Renal pelvis (tissue), 4 donors: ENCODE data around the gene MRPS18A. TPM values are rescaled to one million over a fixed set of nuclear protein-coding genes. Genes with fewer than 3 reads are reported as not detected.

ENCODE experiments used
- DNase-seq: peaks from one replicate; pipeline ENCODE4 v3.0.0-alpha.2; 2013
- polyA plus RNA-seq, 3 donors: library from polyadenylated mRNA; unstranded; fragments of 120-200 nt; gene quantifications; one replicate each; pipeline ENCODE4 v1.2.1, GENCODE V29; 2013; ENCODE audit not compliant: insufficient read length in 3 of 3

MRPS18A gene
- polyA plus RNA-seq, 3 donors, result 47.2 to 51.4 (median 50.9) TPM

DNA sequence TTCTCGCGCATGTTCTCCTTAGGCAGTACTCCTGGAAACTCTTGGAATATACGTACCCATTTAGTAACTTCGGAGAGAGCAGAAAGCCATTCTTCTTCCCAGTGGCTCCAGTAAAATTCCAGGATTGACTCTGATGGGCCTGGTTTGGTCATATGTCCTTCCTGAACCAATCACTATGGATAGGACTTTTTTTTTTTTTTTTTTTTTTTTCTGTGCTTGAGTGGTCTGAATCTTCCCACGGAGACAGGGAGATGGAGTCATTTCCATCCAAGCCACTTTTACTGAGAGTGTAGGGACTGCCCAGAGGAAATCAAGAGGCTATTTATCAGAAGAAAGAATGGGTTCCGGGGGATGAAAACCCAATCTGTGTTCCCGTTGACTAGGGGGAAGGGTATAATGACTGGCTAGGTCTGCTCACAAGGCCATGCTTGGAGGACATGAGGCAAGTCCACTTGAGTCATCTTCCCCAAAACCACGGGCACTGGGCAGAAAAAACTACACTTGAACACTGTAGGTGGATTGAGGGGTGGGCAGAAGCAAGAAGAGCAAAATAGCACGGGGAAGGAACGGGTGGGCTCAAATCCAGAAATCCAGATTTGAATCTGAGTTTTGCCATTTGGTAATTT is 35.4 kb upstream of the MRPS18A start:
- DNase-seq, result no peak

DNA sequence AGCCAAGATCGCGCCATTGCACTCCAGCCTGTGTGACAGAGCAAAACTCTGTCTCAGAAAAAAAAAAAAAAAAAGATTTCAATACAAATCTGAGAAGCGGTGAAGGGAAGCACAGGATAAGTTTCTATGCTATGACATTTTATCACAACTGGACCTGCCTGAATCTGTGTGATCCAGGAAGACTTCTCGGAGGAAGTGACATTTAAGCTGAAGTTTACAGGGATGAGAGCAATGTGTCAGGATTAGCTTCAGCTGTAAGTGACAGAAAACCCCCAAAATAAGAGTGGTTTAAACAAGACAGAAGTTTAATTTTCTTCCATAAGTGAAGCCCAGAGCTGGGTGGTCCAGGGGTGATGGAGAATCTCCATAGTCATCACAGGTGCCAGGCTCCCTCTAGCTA is 33.4 kb upstream of the MRPS18A start:
- DNase-seq, result no peak

DNA sequence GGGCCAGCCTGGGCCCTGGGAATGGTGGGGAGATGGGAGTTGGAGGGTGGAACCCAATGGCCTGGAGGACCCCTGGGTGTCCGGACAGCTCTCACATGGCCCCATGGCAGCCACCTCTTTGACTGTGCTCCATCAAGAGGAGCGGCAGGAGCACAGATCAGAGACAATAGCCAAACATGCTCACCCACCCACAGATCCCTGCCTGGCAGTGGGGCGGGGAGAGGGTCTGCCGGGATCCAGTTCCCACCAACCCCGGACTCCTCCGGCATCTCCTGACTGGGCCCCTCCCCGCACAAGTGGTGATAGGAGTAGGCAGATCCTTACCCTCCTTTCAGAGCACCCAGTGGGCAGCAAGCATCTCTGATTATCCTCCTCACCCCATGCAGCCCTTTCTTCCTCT is 31.9 kb upstream of the MRPS18A start:
- no peak for DNase-seq

DNA sequence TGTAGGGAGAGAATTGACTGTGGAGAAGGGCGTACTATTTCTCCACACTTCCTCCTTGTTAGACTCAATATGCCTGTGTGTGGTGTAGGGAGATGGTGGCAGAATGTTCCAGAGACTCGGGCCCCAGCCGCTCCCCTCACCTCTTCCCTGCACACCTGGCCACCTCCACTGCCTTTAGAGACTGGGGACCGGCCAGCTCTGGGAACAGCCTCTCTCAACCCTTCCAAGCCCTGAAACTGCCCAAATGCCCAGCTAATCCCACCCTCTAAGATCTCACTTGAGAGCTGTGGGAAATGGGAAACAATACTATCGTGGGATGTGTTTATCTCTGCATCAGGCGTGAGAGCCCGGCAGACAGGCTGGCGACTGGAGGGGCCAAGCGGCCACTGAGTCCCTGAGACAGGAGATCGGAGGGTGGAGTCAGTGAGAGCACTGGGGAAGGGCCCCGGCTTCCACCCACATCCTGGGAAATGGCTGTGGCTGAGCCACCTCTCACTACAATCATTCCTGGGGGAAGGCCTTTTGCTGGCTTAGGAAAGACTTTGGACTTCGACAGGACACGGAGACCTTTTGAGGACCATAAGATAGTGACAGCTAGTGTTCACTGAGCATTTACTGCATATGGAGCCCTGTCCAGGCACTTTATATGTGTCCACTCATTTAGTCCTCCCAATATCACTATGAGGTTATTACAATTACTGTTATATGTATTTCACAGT is 31.0 kb upstream of the MRPS18A start:
- DNase-seq, result no peak

DNA sequence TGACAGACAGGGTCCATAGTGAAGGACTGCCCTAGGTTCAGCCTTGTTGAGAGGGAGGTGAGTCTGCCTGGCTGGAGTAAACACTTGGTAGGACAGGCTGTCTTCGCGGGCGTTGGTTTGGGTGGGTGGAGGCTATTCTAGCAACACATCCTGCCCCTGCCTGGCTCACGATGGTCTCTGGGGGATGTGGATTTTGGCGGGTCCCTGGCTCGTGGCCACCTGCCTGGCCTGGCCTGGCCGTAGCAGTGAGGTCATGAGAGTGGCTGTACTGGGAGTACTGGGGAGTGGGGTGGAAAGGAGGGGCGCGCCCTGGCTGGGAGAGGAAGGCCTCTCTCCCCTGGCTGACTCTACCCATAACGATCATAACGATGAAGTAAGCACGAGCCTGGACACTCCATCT is 30.2 kb upstream of the MRPS18A start:
- DNase-seq, result no peak

DNA sequence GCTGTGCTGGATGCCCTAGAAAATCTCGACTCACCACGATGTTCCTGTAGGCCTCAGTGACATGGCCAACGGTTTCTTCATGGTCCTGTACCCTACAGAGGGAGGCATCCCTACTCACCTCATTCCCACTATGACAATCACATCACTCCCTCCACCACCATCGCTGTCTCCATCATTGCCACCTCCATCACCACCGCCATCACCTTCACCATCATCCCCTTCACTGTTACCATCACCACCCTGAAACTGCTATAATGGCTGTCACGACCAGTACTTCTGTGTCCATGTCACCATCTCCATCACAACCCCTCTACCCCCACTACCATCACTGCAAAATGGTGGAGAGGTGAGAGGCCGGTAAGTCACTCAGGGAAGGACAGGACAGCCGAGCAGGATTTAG is 29.8 kb upstream of the MRPS18A start:
- DNase-seq, result no peak

DNA sequence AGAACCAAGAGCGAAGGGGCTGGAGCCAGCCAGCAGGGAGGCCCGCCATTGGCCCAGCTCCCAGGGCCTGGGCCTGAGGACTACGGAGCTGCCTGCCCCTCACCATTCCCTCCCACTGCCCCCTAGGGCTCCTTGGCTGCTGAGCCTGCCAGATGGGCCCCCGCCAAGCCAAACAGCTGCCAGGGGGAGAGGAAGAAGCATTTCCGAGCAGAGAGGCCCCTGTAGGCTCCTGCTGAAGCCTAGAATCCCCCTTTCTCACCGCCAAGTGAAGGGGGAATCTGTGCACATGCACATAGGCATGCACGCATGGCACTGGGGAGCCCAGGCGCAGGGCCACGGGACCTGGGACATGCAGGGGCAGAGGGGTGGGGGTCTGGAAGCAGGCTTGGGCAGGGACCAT is 28.5 kb upstream of the MRPS18A start:
- DNase-seq, result no peak

DNA sequence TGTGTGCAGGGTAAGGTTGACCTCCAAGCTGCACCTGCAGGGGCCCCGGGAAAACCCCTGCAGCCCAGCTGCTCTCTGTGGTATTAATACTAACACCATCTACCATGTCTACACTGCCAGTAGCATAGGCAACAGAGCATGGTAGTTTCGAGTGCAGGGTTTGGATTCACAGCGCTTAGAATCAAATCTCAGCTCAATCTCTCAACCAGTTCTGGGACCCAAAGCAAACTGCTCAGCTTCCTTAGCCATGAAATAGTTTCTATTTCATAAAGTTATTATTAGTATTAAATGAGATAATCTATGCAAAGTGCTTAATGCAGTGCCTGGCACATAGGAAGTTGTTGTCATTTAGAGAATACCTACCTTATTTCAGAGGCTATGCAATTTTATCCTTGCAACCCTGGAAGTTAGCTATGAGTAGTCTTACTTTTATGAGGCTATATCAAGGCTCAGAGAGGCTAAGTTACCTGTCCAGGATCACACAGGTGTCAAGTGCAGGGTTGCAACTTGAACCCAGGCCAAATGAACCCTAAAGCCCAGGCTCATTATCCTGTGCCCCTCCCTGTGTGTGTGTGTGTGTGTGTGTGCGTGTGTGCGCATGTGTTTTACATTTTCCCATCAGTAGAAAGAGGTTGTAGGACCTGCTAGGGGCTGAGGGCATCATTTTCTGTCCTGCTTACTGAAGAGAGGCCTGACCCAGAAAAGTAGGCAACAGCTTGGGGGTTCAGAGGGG is 27.6 kb upstream of the MRPS18A start:
- no peak for DNase-seq

DNA sequence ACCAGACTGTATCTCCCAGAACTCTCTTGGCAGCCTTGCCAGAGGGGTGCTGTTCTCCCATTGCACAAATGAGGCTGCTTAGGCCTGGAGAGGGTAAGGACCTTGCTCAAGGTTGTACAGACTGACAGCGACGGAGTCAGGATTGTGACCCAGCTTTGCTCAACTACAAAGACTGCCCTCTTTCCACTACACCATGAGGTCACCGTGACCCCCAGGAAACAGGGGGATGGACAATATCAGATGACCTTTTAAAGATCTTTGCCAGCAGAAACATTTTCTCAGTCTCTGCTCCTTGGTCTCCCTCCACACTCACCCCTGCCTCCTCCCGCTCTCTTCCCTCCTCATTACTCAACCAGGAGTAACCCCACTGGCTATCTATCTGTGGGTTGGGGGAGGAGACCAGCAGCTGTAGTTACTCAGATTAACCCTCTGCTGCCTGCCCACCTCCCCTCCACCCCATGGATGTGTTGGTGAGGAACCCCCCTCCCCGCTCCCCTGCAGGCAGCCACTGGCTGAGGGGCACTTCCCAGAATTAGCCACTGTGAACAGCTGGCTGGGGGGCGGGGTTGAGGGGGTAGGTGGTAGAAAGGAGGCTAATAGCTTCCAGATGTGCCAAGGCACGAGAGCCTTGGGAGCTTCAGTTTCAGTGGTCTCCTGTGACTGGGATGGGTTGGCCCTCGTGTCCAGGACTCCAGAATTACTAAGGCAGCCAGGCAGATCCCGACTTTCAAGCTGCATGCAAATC is 26.9 kb upstream of the MRPS18A start:
- no peak for DNase-seq

DNA sequence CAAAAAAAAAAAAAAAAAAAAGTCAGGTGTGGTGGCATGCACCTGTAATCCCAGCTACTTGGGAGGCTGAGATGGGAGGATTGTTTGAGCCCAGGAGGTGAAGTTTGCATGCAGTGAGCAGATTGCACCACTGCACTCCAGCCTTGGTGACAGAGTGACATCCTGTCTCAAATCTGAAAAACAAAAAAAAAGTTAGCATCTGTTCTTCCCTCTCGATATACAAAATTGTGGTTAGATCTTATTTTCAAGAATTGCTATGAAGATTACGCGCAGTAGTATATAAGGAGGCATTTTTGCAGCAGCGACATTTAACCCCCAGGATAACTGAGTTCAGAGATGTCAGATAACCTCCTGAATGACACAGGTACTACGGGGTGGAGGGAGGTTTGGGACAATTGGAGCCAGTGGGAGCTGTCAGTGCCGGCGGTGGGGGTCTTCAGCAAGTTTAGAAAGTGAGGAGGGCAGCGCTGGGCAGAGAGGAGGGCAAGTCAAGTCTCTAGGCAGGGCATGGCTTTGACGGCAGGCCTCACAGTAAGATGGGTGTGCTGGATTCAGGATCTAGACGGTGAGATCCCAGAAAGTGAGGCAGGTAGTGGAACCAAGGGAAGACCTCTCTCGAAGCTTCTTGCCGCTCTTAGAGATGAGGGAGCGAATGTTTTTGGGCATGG is 26.2 kb upstream of the MRPS18A start:
- DNase-seq, result no peak

DNA sequence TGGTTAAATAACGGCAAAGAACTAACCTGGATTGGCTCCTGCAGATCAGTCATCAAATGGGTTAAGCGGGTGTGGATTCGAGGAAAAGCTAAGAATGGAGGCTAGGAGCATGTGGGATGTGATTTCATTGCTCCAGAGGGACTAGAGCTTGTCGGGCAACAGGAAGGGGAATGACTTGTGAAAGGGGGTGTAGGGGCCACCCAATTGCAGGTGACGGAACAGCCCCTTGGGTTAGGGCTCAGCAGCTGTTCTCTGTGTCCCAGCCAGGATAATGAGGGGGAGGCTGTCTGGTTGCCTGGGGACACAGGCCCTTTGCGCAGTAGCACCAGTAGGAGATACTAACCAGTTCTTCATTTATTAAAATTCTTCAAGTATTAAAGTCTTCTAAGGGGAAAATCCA is 25.0 kb upstream of the MRPS18A start:
- DNase-seq, result no peak

DNA sequence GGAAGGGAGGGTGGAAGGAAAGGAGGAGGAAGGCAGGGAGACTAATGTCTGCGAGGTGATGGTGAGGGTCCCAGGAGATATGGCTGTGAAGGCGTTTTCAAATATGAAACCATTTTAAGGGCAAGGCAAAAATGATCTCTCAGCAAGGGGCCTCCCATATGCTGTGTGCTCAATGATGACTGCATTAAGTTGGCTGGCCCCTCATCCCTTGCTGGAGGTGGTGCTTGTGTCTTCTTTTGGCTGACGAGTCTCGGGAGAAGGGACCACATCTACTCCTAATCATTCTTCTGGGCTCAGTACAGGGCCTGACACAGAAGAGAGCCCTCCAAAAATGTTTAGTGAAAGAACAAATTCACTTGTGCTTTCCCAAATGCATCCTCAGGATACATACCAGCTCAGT is 23.0 kb upstream of the MRPS18A start:
- no peak for DNase-seq

DNA sequence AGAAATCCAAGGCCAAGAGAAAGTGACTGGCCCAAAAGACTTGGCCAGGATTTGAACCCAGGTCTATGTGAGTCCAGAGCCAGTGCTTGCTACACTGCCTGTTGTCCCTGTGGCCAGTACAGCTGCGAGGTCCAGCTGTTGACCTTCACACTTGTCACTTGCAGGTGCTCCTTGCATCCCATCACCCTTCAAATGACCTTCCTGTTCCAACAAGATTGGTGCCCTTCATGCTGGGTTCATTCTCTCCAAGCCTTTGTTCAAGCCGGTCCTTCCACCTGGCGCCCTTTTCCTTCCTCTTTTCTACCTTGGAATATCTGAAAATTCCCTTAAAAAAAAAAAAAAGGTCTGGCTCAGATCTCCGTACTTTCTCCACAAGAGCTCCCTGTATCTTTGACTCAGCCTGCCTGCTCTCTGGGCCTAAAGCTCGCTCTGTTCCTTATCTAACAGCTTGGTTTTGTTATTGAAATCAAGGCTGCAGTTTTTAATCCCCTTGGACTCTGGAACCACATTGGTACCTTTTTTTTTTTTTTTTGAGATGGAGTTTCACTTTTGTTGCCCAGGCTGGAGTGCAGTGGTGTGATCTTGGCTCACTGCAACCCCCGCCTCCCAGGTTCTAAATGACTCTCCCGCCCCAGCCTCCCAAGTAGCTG is 22.2 kb upstream of the MRPS18A start:
- no peak for DNase-seq

DNA sequence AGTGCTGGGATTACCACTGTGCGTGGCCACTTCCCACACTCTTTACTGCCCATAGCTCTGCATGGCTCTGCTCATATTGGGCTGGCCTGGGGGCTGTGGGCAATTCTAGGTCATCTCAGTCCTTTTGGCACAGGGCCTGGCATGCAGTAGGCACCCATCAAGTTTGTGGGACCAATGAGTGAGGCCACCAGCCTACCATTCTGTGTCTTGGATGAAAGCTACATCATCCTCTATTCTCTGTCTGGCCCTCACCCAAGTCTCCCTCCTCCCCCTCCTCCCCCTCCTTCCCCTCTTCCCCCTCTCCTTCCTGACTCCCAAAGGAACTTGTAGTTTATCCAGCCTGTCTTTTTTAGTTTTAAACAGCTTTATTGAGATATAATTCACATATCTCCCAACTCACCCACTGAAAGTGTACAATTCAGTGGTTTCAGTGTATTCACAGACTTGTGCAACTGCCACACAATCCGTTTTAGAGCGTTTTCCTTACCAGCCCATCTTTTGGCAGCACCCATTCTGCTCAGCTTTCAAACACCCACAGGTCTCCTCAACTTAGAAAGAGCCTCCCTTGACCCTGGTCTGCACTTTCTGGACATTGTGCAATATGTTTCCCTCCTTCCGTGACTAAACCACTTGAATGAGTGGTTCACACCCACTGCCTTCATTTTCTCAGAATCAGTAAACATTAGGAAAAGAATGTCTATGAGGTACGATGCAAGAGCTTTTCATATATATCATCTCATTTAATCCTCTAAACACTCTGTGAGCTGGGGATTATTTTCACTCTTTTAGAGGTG is 21.5 kb upstream of the MRPS18A start:
- DNase-seq, result no peak

DNA sequence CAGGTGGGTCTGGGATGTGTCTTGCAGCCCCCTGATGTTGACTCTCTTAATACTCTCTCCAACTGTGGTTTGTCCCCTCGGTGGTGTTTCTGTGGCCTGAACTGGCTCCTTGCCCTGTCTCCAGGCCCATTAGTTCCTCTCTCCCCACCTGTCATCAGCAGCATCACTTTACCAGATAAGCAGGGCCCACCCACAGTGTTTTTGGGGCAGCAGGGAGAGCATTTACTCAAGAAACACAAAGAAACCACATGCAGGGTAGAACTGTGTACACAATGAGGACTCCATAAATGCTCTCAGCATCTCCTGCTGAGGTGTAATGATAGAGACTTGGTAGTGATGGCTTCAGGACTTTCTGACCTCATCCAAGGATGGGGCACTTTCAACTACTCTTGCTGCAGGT is 20.2 kb upstream of the MRPS18A start:
- DNase-seq, result no peak

DNA sequence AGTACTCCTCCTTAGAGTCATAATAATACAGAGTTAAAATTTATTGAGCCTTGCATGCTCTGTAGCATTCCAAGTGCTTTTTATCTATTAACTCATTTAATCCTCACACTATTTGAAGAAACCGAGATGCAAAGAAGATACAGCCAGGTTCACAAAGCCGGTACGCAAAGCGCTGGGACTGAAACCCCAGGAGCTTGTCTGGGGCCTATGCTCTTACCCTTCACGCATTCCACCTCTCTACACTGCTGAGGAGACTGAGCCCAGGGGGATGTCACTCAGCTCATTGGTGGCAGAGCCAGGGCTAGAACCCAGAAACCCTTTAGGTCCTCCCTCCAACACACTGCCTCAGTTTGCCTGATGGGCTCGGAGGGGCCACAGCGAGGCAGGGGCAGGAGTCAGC is 19.7 kb upstream of the MRPS18A start:
- DNase-seq, result no peak

DNA sequence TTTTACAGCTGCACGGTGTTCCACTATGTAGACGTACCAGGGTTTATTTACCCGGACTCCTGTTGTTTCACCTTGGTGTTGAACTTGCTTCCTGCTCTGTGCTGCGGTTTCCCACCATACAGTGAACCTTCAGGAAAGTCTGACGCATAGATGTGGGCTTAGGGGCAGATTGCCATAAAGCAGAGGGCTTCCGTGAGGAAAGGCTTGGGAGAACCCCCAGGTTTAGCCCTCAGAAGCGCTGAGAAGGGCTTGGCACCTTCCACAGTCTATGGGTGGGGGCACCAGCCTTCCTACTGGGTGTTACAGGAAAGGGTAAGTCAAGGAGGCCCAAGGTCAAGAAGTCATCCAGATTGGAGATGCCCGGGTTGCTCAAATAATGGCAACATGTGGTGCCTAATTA is 19.2 kb upstream of the MRPS18A start:
- DNase-seq, result no peak

DNA sequence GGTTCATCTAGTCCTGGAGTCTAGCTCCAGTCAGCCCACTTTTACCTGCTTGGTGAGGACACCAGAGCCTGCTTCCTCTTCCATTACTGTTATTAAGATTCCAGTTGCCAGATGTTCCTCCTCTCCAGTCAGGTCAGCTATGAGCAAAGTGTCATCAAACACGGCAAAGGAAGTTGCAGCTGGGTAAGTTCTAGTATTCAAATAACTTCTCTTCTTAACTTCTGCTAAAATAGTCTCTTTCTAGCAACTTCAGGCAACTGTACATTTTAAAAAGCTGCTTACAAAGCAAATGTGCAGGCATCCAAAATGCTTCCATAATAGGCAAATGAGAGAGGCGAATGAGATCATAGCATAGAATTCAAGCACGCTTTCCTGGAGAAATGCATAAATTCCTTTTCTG is 18.4 kb upstream of the MRPS18A start:
- DNase-seq, result no peak

DNA sequence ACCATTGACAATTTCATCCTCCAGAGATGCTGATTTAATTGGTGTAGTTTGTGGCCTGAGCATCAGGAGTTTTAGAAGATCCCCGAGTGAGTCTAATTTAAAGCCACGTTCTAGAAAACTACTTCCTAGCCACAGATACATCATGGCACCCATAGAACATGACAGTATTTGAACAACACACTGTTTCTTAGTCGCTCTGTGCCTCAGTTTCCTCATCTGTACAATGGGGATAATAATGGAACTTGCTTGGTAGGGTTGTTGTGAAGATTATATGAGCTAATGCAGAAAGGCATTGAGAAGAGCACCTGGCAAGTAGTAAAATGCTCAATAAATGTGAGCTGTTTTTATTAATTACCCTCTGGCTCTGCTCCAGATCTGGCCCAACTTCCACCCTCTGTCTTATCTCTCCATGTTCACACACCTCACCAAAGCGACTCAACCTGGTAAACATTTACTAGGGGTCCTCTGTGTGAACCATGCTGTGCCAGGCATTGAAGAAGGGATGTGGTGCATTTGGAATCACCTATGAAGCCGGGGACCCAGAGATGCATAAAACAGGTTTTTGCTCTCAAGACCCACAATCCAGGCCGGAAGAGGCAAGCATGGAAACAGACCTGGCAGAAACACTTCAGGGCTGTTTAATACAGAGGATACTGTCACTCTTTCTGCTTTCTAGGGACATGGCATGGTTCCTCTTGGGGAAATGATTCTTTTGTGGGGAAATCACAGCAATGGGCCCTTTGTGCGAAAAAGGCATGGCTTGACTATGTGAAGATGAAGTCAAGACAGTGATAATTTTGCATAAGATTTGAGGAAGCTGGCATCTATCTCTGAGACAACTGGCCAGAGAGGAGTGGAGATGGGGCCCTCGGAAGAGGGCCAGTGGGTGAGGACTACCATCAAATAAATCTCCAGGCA is 16.2 kb upstream of the MRPS18A start:
- no peak for DNase-seq
